NCI-H2029 (cell line): ENCODE measurements around the gene TOMM40L.
A peak's percentile ranks its signal among the peaks of the same experiment; 100 is the strongest.

Experiments used
- DNase-seq: peaks from one replicate; lab custom pipeline; 2025; lab: John Stamatoyannopoulos, UW

TOMM40L gene

GRCh38 chr1:161225534-161226319 lies at the start of gene TOMM40L:
Gene TOMM40L (plus strand): TSS chr1:161226060. CDS start chr1:161226490, 430 bp downstream.
- DNase-seq = peak; percentile 91

GRCh38 chr1:161176468-161177111 lies 49.3 kb upstream of the TOMM40L start:
- no peak for DNase-seq

DNA sequence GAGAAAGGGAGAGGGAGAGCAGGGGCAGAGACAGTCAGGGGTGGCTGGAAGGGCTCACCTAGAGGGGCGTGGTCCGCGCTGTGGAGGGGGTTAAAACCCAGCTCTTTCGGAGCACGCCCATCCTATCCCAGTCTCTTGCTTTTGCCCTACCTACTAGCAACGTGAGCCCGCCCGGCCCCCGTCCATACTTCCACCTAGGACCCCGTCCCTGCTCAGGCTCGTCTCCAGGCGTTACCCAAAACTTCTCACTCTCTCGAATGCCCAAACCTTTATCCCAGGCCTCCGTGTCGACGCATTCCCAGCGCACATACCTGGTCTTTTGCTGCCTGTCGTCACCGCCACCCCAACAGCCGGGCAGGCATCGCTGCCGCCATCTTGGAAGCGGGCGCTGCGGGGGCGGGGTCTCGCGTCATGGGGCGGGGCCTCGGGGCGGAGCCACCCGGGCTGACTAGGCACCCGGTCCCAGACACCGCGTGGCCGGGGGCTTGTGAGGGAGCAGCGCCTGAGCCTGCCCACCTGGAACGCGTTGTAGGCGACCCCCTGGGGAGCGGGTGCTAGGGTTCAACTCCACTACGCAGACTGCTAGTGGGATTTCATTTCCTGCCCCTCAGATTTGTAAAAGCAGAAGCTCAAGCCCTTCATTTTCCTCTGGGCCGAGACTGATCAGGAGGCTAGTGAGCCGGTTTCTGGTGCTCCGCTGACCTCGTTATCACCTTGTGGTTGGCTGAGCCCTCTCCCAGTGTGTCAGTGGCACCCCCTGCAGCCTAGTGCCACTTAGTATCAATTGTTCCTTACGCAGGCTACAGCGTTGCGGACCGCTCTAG lies 48.5 kb upstream of the TOMM40L start, which contains the start of gene B4GALT3:
Gene B4GALT3, minus strand, starts transcription at position 396 of the 824 bp plus-strand sequence. CDS start 1,447 bp downstream, outside the sequence.
- peak; percentile 73 for DNase-seq

GRCh38 chr1:161177936-161178244 lies 48.0 kb upstream of the TOMM40L start:
- no peak for DNase-seq

GRCh38 chr1:161179698-161180097 lies 46.2 kb upstream of the TOMM40L start:
- DNase-seq = no peak

DNA sequence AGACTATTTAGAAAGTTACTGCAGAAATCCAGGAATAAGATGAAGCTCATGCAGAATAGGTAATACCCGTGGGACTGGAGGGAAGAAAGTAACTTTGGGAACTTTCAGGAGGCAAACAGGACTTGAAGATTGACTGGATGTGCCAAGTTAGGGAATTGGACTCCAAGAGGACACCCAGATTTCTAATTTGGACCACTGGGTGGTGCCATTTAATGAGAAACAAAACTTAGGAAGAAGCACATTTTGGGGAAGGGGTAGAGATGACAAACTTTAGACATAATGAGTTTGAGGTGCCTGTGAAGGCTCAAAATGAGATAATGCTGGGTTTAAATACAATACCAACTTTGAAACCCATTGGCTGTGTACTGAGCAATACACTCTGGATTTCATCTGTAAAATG lies 45.2 kb upstream of the TOMM40L start:
- no peak for DNase-seq

- no peak for DNase-seq
Measured at GRCh38 chr1:161182214-161182613, 43.6 kb upstream of the TOMM40L start.

- DNase-seq = peak; percentile 57
Measured at GRCh38 chr1:161185282-161185682, 40.6 kb upstream of the TOMM40L start.

- no peak for DNase-seq
Measured at GRCh38 chr1:161185732-161186311, 40.0 kb upstream of the TOMM40L start.

- no peak for DNase-seq
Measured at GRCh38 chr1:161187311-161187710, 38.5 kb upstream of the TOMM40L start.

DNA sequence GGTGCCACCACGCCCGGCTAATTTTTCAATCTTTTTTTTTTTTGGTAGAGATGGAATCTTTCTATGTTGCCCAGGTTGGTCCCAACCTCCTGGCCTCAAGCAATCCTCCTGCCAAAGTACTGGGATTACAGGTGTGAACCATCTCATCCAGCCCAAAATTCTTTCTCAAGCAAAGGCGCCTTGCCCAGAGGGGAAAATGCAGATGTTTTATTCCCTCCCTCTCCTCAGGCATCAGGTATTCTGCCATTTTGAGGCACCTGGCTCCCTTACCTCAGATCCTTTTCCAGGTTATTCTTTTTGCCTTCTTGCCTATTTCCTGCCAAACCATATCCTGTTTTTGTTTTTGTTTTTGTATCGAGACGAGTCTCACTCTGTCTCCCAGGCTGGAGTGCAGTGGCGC lies 37.5 kb upstream of the TOMM40L start:
- no peak for DNase-seq

GRCh38 chr1:161189036-161189435 lies 36.8 kb upstream of the TOMM40L start:
- no peak for DNase-seq

- DNase-seq = no peak
Measured at GRCh38 chr1:161190962-161191521, 34.8 kb upstream of the TOMM40L start.

DNA sequence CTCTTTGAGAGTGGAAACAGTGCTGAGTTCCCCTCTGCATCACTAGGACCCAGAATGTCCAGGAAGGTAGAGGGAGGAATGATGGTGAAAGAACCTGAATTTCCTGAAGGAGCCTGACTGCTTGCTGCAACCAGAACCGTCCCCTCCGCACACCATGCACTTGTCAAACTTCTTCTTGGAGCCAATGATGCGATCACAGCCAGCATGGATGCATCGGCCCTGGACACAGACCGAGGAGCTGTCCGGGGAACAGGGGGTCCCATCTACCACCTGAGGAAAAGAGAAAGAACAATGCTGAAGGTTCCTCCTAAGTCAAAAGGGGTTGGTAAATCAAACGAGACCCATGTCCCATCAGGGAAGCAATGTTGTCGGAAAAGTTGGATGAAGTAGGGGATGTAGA lies 33.9 kb upstream of the TOMM40L start:
- no peak for DNase-seq

- peak; percentile 14 for DNase-seq
Measured at GRCh38 chr1:161192476-161193465, 33.1 kb upstream of the TOMM40L start.

GRCh38 chr1:161193561-161194235 lies 32.2 kb upstream of the TOMM40L start:
- no peak for DNase-seq

- no peak for DNase-seq
Measured at GRCh38 chr1:161195171-161195570, 30.7 kb upstream of the TOMM40L start.

DNA sequence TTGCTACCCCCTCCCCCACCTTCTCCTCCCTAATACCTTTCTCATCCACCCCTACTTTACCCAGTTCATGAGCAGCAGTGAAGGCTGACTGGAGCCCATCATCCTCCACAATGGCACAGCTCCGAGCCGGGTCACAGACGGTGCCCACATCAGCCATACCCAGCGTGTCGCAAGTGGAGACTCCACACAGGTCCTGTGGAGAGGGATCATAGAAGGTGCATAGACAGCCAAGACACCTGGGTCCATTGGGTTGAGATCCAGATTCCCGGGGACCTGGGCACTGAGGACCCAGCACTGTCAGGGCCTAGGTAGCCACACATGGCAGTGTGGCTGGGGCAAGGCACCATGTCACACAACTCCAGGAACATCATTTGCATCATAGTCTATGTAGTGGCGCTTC lies 29.7 kb upstream of the TOMM40L start:
- DNase-seq = no peak

GRCh38 chr1:161196521-161197451 lies 29.1 kb upstream of the TOMM40L start:
- DNase-seq = no peak
